GM12892 (cell line): Measurements from ENCODE around the gene CLEC16A.

Experiments
- POLR2A ChIP-seq: IDR thresholded peaks from 2 replicates; pipeline ENCODE4 v1.6.1; 2011; ENCODE audit warnings: low read depth, low read length, control low read depth
- POLR2AphosphoS5 ChIP-seq: IDR thresholded peaks from 2 replicates; pipeline ENCODE4 v1.6.1; 2011; ENCODE audit warnings: low read depth, low read length, control low read depth
- TAF1 ChIP-seq: IDR thresholded peaks from 2 replicates; pipeline ENCODE4 v1.6.1; 2011; ENCODE audit warnings: low read depth, mild to moderate bottlenecking, control low read depth, low read length, borderline replicate concordance

GRCh38 chr16:11020792-11021551, 76.6 kb downstream of the CLEC16A start:
- TF ChIP-seq POLR2AphosphoS5 (no peak), POLR2A (no peak), TAF1 (no peak)
